ENCODE results near the gene PM20D1. TPM values are rescaled to one million over a fixed set of nuclear protein-coding genes. Genes with fewer than 3 reads are reported as not detected.

Gene PM20D1
- total RNA-seq, 2 experiments from 2014 or later = 0.34 to 0.58 TPM

GRCh38 chr1:205803986-205804385 lies 45.9 kb downstream of the PM20D1 start:
- CTCF ChIA-PET = interaction anchor here (1.2 to 2.3 kb wide), 6 partner anchors 12 to 173 kb away, joined by 3 to 11 read pairs (median 7); no protein-coding TSS in a partner anchor
- Mint-ChIP-seq H3K36me3 (ENCODE audit: low read depth) (peaks cover 37% of the 10 kb centered on the region), H3K27ac (no peak overlapping the region)

GRCh38 chr1:205802060-205802459 lies 47.9 kb downstream of the PM20D1 start:
- ChIA-PET CTCF (interaction anchor here (2.3 kb wide), 1 partner anchor 10 kb away, joined by 6 read pairs; no protein-coding TSS in a partner anchor), POLR2A (no interaction called here)
- Mint-ChIP-seq H3K36me3 (ENCODE audit: low read depth) (peaks cover 28% of the 10 kb centered on the region), H3K27ac (peak overlapping the region; percentile 62), H3K4me3 (no peak overlapping the region), H3K9me3 (ENCODE audit: low read depth) (no peaks in the 10 kb centered on the region), H3K4me1 (peaks cover 34% of the 10 kb centered on the region), H3K27me3 (no peaks in the 10 kb centered on the region)
- ATAC-seq = no peak
- DNase-seq = no peak
- intact Hi-C loops (cut with DNase I, micrococcal nuclease) = no loop called here

More at GRCh38 chr1:205803986-205804385, 45.9 kb downstream of the PM20D1 start:
- Mint-ChIP-seq H3K4me1 (peaks cover 49% of the 10 kb centered on the region), H3K27me3 (no peaks in the 10 kb centered on the region), H3K9me3 (ENCODE audit: low read depth) (no peaks in the 10 kb centered on the region), H3K4me3 (no peak overlapping the region)
- DNase-seq (no peak), ATAC-seq (no peak)
- intact Hi-C loops (cut with DNase I, micrococcal nuclease) = no loop called here
- POLR2A ChIA-PET = interaction anchor here (1.1 kb wide), 1 partner anchor 9 kb away, joined by 4 read pairs; the partner anchor contains the start of gene SLC41A1

GRCh38 chr1:205800981-205801703 lies 48.8 kb downstream of the PM20D1 start:
- Mint-ChIP-seq H3K27me3 (no peaks in the 10 kb centered on the region), H3K9me3 (ENCODE audit: low read depth) (no peaks in the 10 kb centered on the region), H3K27ac (peak overlapping the region; percentile 62), H3K4me3 (no peak overlapping the region), H3K4me1 (peaks cover 25% of the 10 kb centered on the region), H3K36me3 (ENCODE audit: low read depth) (peaks cover 31% of the 10 kb centered on the region)
- ChIA-PET POLR2A (interaction anchor here (0.8 kb wide), 1 partner anchor 11 kb away, joined by 3 read pairs; no protein-coding TSS in a partner anchor), CTCF (interaction anchor here (2.3 kb wide), 1 partner anchor 9 kb away, joined by 6 read pairs; no protein-coding TSS in a partner anchor)
- ATAC-seq (no peak), DNase-seq (no peak)
- intact Hi-C loops (cut with DNase I, micrococcal nuclease) = no loop called here

GRCh38 chr1:205800427-205800826 lies 49.5 kb downstream of the PM20D1 start:
- Mint-ChIP-seq H3K4me1 (peaks cover 17% of the 10 kb centered on the region), H3K4me3 (no peak overlapping the region), H3K27ac (no peak overlapping the region), H3K27me3 (no peaks in the 10 kb centered on the region), H3K9me3 (ENCODE audit: low read depth) (no peaks in the 10 kb centered on the region), H3K36me3 (ENCODE audit: low read depth) (peaks cover 31% of the 10 kb centered on the region)
- ATAC-seq = no peak
- POLR2A ChIA-PET = interaction anchor here (0.8 kb wide), 1 partner anchor 12 kb away, joined by 3 read pairs; no protein-coding TSS in a partner anchor
- intact Hi-C loops (cut with DNase I, micrococcal nuclease) = no loop called here
- no peak for DNase-seq
- CTCF ChIA-PET = interaction anchor here (1.6 kb wide), 1 partner anchor 177 kb away, joined by 3 read pairs; no protein-coding TSS in a partner anchor

GRCh38 chr1:205798577-205798976 lies 51.4 kb downstream of the PM20D1 start:
- ATAC-seq (peak; percentile 33), DNase-seq (no peak)
- Mint-ChIP-seq H3K36me3 (ENCODE audit: low read depth) (peaks cover 24% of the 10 kb centered on the region), H3K4me1 (no peaks in the 10 kb centered on the region), H3K4me3 (no peak overlapping the region), H3K27ac (no peak overlapping the region), H3K27me3 (no peaks in the 10 kb centered on the region), H3K9me3 (ENCODE audit: low read depth) (no peaks in the 10 kb centered on the region)
- POLR2A ChIA-PET = no interaction called here
- CTCF ChIA-PET = interaction anchor here (0.6 to 0.8 kb wide), 2 partner anchors 11 to 140 kb away, joined by 3 read pairs; no protein-coding TSS in a partner anchor
- intact Hi-C loops (cut with DNase I, micrococcal nuclease) = no loop called here

- Mint-ChIP-seq H3K4me3 (no peak overlapping the region), H3K27ac (no peak overlapping the region), H3K36me3 (ENCODE audit: low read depth) (peaks cover 20% of the 10 kb centered on the region), H3K4me1 (no peaks in the 10 kb centered on the region), H3K27me3 (no peaks in the 10 kb centered on the region), H3K9me3 (ENCODE audit: low read depth) (no peaks in the 10 kb centered on the region)
- CTCF ChIA-PET = no interaction called here
- POLR2A ChIA-PET = no interaction called here
- intact Hi-C loops (cut with DNase I, micrococcal nuclease) = no loop called here
- no peak for DNase-seq
- no peak for ATAC-seq
Observed at GRCh38 chr1:205797168-205797567, 52.8 kb downstream of the PM20D1 start.

- H3K27me3 Mint-ChIP-seq = no peaks in the 10 kb centered on the region
- H3K27ac Mint-ChIP-seq = no peak overlapping the region
- no peak for DNase-seq
- no peaks in the 10 kb centered on the region for H3K9me3 Mint-ChIP-seq (ENCODE audit: low read depth)
- no peak overlapping the region for H3K4me3 Mint-ChIP-seq
- no peak for ATAC-seq
- ChIA-PET CTCF (interaction anchor here (0.6 to 7.0 kb wide), 6 partner anchors 9 to 183 kb away, joined by 3 to 87 read pairs (median 6); no protein-coding TSS in a partner anchor), POLR2A (interaction anchor here (0.8 kb wide), 1 partner anchor 45 kb away, joined by 3 read pairs; no protein-coding TSS in a partner anchor)
- no peaks in the 10 kb centered on the region for H3K4me1 Mint-ChIP-seq
- intact Hi-C loops (cut with DNase I, micrococcal nuclease) = loop anchor here (5.0 kb wide), 3 partner anchors 137 to 313 kb away; no protein-coding TSS in a partner anchor
- H3K36me3 Mint-ChIP-seq (ENCODE audit: low read depth) = peaks cover 26% of the 10 kb centered on the region
Observed at GRCh38 chr1:205794011-205794730, 55.8 kb downstream of the PM20D1 start.

- peaks cover 26% of the 10 kb centered on the region for H3K36me3 Mint-ChIP-seq (ENCODE audit: low read depth)
- CTCF ChIA-PET = interaction anchor here (0.8 to 7.0 kb wide), 11 partner anchors 9 to 184 kb away, joined by 3 to 87 read pairs (median 4); partner anchors contain the start of gene PM20D1
- H3K27ac Mint-ChIP-seq = no peak overlapping the region
- POLR2A ChIA-PET = no interaction called here
- H3K9me3 Mint-ChIP-seq (ENCODE audit: low read depth) = no peaks in the 10 kb centered on the region
- H3K27me3 Mint-ChIP-seq = no peaks in the 10 kb centered on the region
- no peak overlapping the region for H3K4me3 Mint-ChIP-seq
- DNase-seq = no peak
- ATAC-seq = no peak
- intact Hi-C loops (cut with DNase I, micrococcal nuclease) = loop anchor here (5.0 kb wide), 3 partner anchors 136 to 314 kb away; no protein-coding TSS in a partner anchor
- H3K4me1 Mint-ChIP-seq = no peaks in the 10 kb centered on the region
Observed at GRCh38 chr1:205792961-205793673, 56.8 kb downstream of the PM20D1 start.

GRCh38 chr1:205792481-205792881 lies 57.5 kb downstream of the PM20D1 start:
- H3K9me3 Mint-ChIP-seq (ENCODE audit: low read depth) = no peaks in the 10 kb centered on the region
- H3K4me1 Mint-ChIP-seq = no peaks in the 10 kb centered on the region
- ATAC-seq = no peak
- no peaks in the 10 kb centered on the region for H3K27me3 Mint-ChIP-seq
- intact Hi-C loops (cut with DNase I, micrococcal nuclease) = loop anchor here (5.0 kb wide), 3 partner anchors 135 to 315 kb away; no protein-coding TSS in a partner anchor
- ChIA-PET POLR2A (no interaction called here), CTCF (interaction anchor here (0.7 to 7.0 kb wide), 17 partner anchors 9 to 190 kb away, joined by 3 to 87 read pairs (median 4); partner anchors contain the start of gene PM20D1)
- H3K4me3 Mint-ChIP-seq = no peak overlapping the region
- peaks cover 25% of the 10 kb centered on the region for H3K36me3 Mint-ChIP-seq (ENCODE audit: low read depth)
- no peak overlapping the region for H3K27ac Mint-ChIP-seq
- no peak for DNase-seq

- Mint-ChIP-seq H3K27me3 (no peaks in the 10 kb centered on the region), H3K4me3 (no peak overlapping the region), H3K9me3 (ENCODE audit: low read depth) (no peaks in the 10 kb centered on the region), H3K36me3 (ENCODE audit: low read depth) (peaks cover 19% of the 10 kb centered on the region), H3K27ac (no peak overlapping the region), H3K4me1 (no peaks in the 10 kb centered on the region)
- ChIA-PET CTCF (interaction anchor here (0.6 to 7.0 kb wide), 23 partner anchors 10 to 239 kb away, joined by 3 to 87 read pairs (median 4); partner anchors contain the start of genes PM20D1 and RAB29), POLR2A (no interaction called here)
- DNase-seq = peak; percentile 75
- intact Hi-C loops (cut with DNase I, micrococcal nuclease) = loop anchor here (1.0 to 5.0 kb wide), 6 partner anchors 116 to 316 kb away; no protein-coding TSS in a partner anchor
- peak; percentile 99 for ATAC-seq
Observed at GRCh38 chr1:205791568-205792180, 58.3 kb downstream of the PM20D1 start.
